ENCODE results near the gene STOML3. TPM values are rescaled to one million over a fixed set of nuclear protein-coding genes. Genes with fewer than 3 reads are reported as not detected.

The STOML3 gene
- total and polyA plus RNA-seq, 8 donors, result not detected

DNA sequence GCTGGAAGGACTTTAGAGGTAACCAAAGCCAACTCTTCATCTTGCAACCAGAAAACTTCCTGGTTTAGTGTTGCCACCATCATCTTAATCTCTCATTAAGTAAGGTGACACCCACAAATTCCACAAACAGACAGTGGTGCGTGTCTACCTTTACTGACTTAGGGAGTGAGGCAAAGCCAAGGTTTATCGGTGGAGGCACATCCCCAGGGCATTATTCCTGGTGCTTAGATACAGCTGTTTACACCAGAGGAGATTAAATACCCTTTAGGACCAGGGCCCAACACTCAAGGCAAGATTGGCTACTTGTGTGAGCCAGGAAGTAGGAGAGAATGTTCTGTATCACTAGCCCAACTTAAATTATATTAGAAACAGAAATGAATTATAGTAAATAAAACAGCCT is 9.5 kb downstream of the STOML3 start:
- intact Hi-C loops (cut with DNase I; ENCODE audit: low total_unique reads), result no loop called here
- no peak for DNase-seq
- no peak overlapping the region for H3K4me3 ChIP-seq
- H3K9me3 ChIP-seq, result peaks cover 0 to 18% (median 10%) of the 10 kb centered on the region in 4 donors
- H3K36me3 ChIP-seq, result no peaks in the 10 kb centered on the region
- WGBS, 5 donors, result 47 to 56% (median 51%) methylated on average over 2 of the region's 2 CpGs
- H3K27me3 ChIP-seq, result no peaks in the 10 kb centered on the region
- no peaks in the 10 kb centered on the region for H3K4me1 ChIP-seq
- TF ChIP-seq POLR2AphosphoS5 (IDR thresholded peaks at IDR 0.05), result no peak
- TF ChIP-seq, protein P1, sequence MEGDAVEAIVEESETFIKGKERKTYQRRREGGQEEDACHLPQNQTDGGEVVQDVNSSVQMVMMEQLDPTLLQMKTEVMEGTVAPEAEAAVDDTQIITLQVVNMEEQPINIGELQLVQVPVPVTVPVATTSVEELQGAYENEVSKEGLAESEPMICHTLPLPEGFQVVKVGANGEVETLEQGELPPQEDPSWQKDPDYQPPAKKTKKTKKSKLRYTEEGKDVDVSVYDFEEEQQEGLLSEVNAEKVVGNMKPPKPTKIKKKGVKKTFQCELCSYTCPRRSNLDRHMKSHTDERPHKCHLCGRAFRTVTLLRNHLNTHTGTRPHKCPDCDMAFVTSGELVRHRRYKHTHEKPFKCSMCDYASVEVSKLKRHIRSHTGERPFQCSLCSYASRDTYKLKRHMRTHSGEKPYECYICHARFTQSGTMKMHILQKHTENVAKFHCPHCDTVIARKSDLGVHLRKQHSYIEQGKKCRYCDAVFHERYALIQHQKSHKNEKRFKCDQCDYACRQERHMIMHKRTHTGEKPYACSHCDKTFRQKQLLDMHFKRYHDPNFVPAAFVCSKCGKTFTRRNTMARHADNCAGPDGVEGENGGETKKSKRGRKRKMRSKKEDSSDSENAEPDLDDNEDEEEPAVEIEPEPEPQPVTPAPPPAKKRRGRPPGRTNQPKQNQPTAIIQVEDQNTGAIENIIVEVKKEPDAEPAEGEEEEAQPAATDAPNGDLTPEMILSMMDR (IDR thresholded peaks at IDR 0.05), result no peak
- no peak for TF ChIP-seq POLR2A (IDR thresholded peaks at IDR 0.05)
- TF ChIP-seq EP300 (IDR thresholded peaks at IDR 0.05), result no peak
- H3K27ac ChIP-seq, result peak overlapping the region in 1 of 5 donors; percentile 55

DNA sequence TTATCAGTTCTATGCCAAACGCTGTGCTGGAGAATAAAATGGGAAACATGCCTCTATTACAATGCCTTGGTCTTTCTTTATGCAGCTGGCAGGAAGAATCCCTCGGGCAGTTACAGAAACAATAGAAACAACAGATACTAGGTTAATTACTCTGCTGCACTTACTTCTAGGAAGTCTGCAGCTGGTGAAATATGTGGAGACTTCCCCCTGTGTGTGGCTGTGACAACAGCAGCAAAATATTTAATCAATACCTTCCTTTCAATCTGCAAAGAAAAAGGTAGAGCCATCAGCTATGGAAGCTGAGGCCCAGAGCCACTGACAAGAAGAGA is 9.9 kb downstream of the STOML3 start:
- Histone ChIP-seq H3K4me3 (no peak overlapping the region), H3K36me3 (no peaks in the 10 kb centered on the region), H3K9me3 (peaks cover 0 to 18% (median 10%) of the 10 kb centered on the region in 4 donors), H3K4me1 (no peaks in the 10 kb centered on the region), H3K27me3 (no peaks in the 10 kb centered on the region), H3K27ac (peak overlapping the region in 1 of 5 donors; percentile 55)
- intact Hi-C loops (cut with DNase I; ENCODE audit: low total_unique reads), result no loop called here
- 22 to 48% (median 31%) methylated on average over 2 of the region's 2 CpGs for WGBS, 5 donors
- TF ChIP-seq POLR2A (IDR thresholded peaks at IDR 0.05), result no peak
- TF ChIP-seq EP300 (IDR thresholded peaks at IDR 0.05), result no peak
- TF ChIP-seq, protein P1 (IDR thresholded peaks at IDR 0.05), result no peak
- no peak for TF ChIP-seq POLR2AphosphoS5 (IDR thresholded peaks at IDR 0.05)
- DNase-seq, result no peak

- Histone ChIP-seq H3K27me3 (no peaks in the 10 kb centered on the region), H3K4me1 (no peaks in the 10 kb centered on the region), H3K4me3 (no peak overlapping the region), H3K36me3 (no peaks in the 10 kb centered on the region), H3K27ac (peak overlapping the region in 1 of 5 donors; percentile 55), H3K9me3 (peaks cover 0 to 18% (median 10%) of the 10 kb centered on the region in 4 donors)
- peak in 1 of 2 donors; percentile 85 for DNase-seq
- TF ChIP-seq POLR2A (IDR thresholded peaks at IDR 0.05), result no peak
- TF ChIP-seq POLR2AphosphoS5 (IDR thresholded peaks at IDR 0.05), result peak; percentile 7 to 52 (median 24)
- WGBS, 5 donors, result 49 to 64% (median 58%) methylated on average over 8 to 9 of the region's 9 CpGs
- intact Hi-C loops (cut with DNase I; ENCODE audit: low total_unique reads), result no loop called here
These were observed 10.5 kb downstream of the STOML3 start for GRCh38 chr13:38979891-38980749.

- no peak for DNase-seq
- no peaks in the 10 kb centered on the region for H3K4me1 ChIP-seq
- no peaks in the 10 kb centered on the region for H3K36me3 ChIP-seq
- no peaks in the 10 kb centered on the region for H3K9me3 ChIP-seq
- H3K27me3 ChIP-seq, result no peaks in the 10 kb centered on the region
- no peak for TF ChIP-seq EP300 (IDR thresholded peaks at IDR 0.05)
- intact Hi-C loops (cut with DNase I; ENCODE audit: low total_unique reads), result no loop called here
- WGBS, 5 donors, result 78 to 90% (median 90%) methylated on average over 4 of the region's 4 CpGs
- H3K4me3 ChIP-seq, result no peak overlapping the region
- no peak overlapping the region for H3K27ac ChIP-seq
These were observed 20.1 kb downstream of the STOML3 start for GRCh38 chr13:38970380-38971051.

DNA sequence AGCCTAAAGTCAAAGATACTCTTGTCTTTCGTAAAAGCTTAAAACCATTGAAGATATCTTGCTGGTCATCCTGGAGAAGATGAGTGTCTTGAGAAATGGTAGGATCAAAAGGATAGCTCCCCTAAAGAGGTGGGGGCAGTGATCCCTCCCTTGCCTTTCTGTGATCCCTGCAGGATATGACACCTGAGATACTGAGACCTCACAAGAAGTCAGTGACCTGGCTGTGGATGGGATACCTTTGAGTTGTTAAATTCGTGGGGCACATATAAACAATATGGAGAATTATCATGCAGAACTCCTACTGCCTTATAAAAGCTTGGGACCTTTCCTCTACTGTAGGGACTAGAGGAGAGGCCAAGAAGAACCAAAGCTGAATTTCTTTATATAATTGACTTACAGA is 21.4 kb downstream of the STOML3 start:
- intact Hi-C loops (cut with DNase I; ENCODE audit: low total_unique reads), result no loop called here
- Histone ChIP-seq H3K27ac (no peak overlapping the region), H3K9me3 (no peaks in the 10 kb centered on the region), H3K4me3 (no peak overlapping the region), H3K4me1 (no peaks in the 10 kb centered on the region), H3K27me3 (no peaks in the 10 kb centered on the region), H3K36me3 (no peaks in the 10 kb centered on the region)
- DNase-seq, result no peak
- no peak for TF ChIP-seq EP300 (IDR thresholded peaks at IDR 0.05)
- TF ChIP-seq, protein P1 (IDR thresholded peaks at IDR 0.05), result no peak
- TF ChIP-seq POLR2A (IDR thresholded peaks at IDR 0.05), result no peak
- TF ChIP-seq POLR2AphosphoS5 (IDR thresholded peaks at IDR 0.05), result no peak
- 50 to 58% (median 51%) methylated on average over 2 of the region's 2 CpGs for WGBS, 5 donors

Measured in stomach (tissue), 9 donors.